ENCODE data around the gene LRTM2. TPM values are rescaled to one million over a fixed set of nuclear protein-coding genes. Genes with fewer than 3 reads are reported as not detected.

Gene LRTM2
- total and polyA plus RNA-seq, 2 of the 4 experiments (the other 2 are of a cell fraction) = not detected

GRCh38 chr12:1829306-1829900 is 9.0 kb downstream of the LRTM2 start (continued):
- TF ChIP-seq RAD21 (IDR thresholded peaks at IDR 0.05; ENCODE audit: low read length) = no peak
- TF ChIP-seq FOS (IDR thresholded peaks at IDR 0.05; ENCODE audit: low read depth, low read length) = no peak
- TF ChIP-seq MAFK (IDR thresholded peaks at IDR 0.05; ENCODE audit: low read depth, low read length) = no peak
- TF ChIP-seq, protein P1, sequence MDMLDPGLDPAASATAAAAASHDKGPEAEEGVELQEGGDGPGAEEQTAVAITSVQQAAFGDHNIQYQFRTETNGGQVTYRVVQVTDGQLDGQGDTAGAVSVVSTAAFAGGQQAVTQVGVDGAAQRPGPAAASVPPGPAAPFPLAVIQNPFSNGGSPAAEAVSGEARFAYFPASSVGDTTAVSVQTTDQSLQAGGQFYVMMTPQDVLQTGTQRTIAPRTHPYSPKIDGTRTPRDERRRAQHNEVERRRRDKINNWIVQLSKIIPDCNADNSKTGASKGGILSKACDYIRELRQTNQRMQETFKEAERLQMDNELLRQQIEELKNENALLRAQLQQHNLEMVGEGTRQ (IDR thresholded peaks at IDR 0.05; ENCODE audit: low read depth, low read length) = no peak

DNA sequence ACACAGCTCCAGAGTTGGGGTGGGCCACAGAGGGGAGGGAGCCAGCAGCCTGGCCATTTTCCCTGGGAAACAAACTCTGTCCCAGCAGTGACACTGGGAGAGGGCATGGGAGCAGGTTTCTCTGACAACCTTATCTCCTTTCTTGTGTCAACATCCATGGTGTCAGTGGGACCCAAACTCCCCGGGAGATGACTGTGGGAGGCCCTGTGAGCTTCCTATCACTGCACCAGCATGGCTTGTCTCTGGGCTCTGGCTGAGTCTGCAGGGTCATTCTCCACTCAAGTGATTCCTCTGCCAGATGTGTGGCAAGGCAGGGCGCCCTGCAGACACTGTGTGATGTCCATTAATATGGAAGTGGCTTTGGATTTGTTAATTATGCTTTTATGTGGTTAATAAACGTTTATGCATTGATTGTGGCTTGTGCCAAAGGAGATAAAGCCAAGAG is 10.1 kb downstream of the LRTM2 start:
- DNase-seq (no peak), ATAC-seq (ENCODE audit: low read depth) (no peak)
- dilution Hi-C loops (cut with HindIII; ENCODE audit: low sequenced_read_pairs, unreplicated experiment) = no loop called here
- no peak for TF ChIP-seq RCOR1 (IDR thresholded peaks at IDR 0.05; ENCODE audit: insufficient replicate concordance, low read length)
- no peak for TF ChIP-seq CHD1 (IDR thresholded peaks at IDR 0.05; ENCODE audit: low read depth, low read length)
- TF ChIP-seq NFE2L2 (IDR thresholded peaks at IDR 0.05; ENCODE audit: low read depth, low read length) = no peak
- TF ChIP-seq, protein P2, sequence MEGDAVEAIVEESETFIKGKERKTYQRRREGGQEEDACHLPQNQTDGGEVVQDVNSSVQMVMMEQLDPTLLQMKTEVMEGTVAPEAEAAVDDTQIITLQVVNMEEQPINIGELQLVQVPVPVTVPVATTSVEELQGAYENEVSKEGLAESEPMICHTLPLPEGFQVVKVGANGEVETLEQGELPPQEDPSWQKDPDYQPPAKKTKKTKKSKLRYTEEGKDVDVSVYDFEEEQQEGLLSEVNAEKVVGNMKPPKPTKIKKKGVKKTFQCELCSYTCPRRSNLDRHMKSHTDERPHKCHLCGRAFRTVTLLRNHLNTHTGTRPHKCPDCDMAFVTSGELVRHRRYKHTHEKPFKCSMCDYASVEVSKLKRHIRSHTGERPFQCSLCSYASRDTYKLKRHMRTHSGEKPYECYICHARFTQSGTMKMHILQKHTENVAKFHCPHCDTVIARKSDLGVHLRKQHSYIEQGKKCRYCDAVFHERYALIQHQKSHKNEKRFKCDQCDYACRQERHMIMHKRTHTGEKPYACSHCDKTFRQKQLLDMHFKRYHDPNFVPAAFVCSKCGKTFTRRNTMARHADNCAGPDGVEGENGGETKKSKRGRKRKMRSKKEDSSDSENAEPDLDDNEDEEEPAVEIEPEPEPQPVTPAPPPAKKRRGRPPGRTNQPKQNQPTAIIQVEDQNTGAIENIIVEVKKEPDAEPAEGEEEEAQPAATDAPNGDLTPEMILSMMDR (conservative IDR thresholded peaks at IDR 0.05; ENCODE audit: low read depth, low read length) = no peak
- TF ChIP-seq FOS (IDR thresholded peaks at IDR 0.05; ENCODE audit: low read depth, low read length) = no peak
- Histone ChIP-seq H2BK15ac (ENCODE audit: low read depth, low read length) (no peak overlapping the region), H2BK5ac (ENCODE audit: low read depth, low read length, poor library complexity, severe bottlenecking) (no peak overlapping the region), H3K4me3 (ENCODE audit: insufficient read depth, low read depth, low read length) (no peak overlapping the region), H3K4me1 (ENCODE audit: control insufficient read depth, insufficient read depth, low read length) (no peaks in the 10 kb centered on the region), H3K14ac (replicated peaks; ENCODE audit: low read depth, low read length) (no peak overlapping the region), H3K23ac (ENCODE audit: low read depth, low read length) (no peak overlapping the region), H4K8ac (ENCODE audit: low read depth in 2 of 2, low read length in 2 of 2) (no peak overlapping the region), H4K5ac (ENCODE audit: low read depth, low read length) (no peak overlapping the region), H3K4me2 (ENCODE audit: low read depth, low read length) (no peak overlapping the region), H3K36me3 (ENCODE audit: control insufficient read depth, insufficient read depth, low read length) (no peaks in the 10 kb centered on the region), H3K27ac (ENCODE audit: insufficient read depth, low read length) (no peak overlapping the region), H2AK5ac (ENCODE audit: low read depth, low read length) (no peak overlapping the region), H2BK20ac (ENCODE audit: low read depth, low read length) (no peak overlapping the region), H4K20me1 (ENCODE audit: insufficient read depth, low read length) (no peaks in the 10 kb centered on the region; the same call in 1 of the 2 replicates), H2AK9ac (replicated peaks; ENCODE audit: low read depth, low read length, poor library complexity) (no peak overlapping the region), H3K18ac (ENCODE audit: low read depth, low read length) (no peak overlapping the region), H3K9ac (ENCODE audit: low read depth, low read length) (no peak overlapping the region), H3K9me3 (ENCODE audit: control insufficient read depth, insufficient read depth, low read length) (no peaks in the 10 kb centered on the region), H3K79me1 (ENCODE audit: low read depth in 1 of 2, low read length in 2 of 2) (no peaks in the 10 kb centered on the region), H4K91ac (ENCODE audit: insufficient read depth, low read depth, low read length) (no peak overlapping the region), H2BK120ac (ENCODE audit: low read depth, low read length) (no peak overlapping the region), H2AFZ (replicated peaks; ENCODE audit: low read length, poor library complexity) (no peak overlapping the region), H3K9me1 (ENCODE audit: insufficient read depth, low read length) (no peaks in the 10 kb centered on the region), H3K27me3 (ENCODE audit: control insufficient read depth, insufficient read depth, low read length) (peaks cover 59% of the 10 kb centered on the region), H3K4ac (ENCODE audit: low read depth, low read length) (no peak overlapping the region), H3K56ac (ENCODE audit: extremely low read depth, insufficient read depth, low read length) (no peak overlapping the region)
- in situ Hi-C loops (cut with MboI; ENCODE audit: low sequenced_read_pairs) = no loop called here
- BruUV-seq (replicated peaks) = no TSS peak
- intact Hi-C loops (cut with micrococcal nuclease) = no loop called here
- POLR2A ChIA-PET (ENCODE audit: unreplicated experiment) = no interaction called here
- 0% methylated on average over 1 of the region's 3 CpGs; no CpG with 5 or more reads in 1 of the 2 experiments for WGBS, 2 experiments (ENCODE audit: extremely low coverage in 2 of 2, insufficient read length in 1 of 2)
- CTCF ChIA-PET = no interaction called here

Data from IMR-90 (cell line).